GM10266 (cell line): ENCODE results near the gene CCM2.

Source experiments
- DNase-seq: peaks from one replicate; pipeline ENCODE4 v3.0.0; 2012; ENCODE audit errors: extremely low spot score
- CTCF ChIP-seq: IDR thresholded peaks from 2 replicates; pipeline ENCODE4 v1.5.1; 2012; ENCODE audit warnings: mild to moderate bottlenecking, low read depth; ENCODE audit not compliant: control insufficient read depth, insufficient read depth; ENCODE audit errors: missing control alignments

Gene CCM2

GRCh38 chr7:44969701-44970522, 30.1 kb upstream of the CCM2 start:
- no peak for DNase-seq
- no peak for TF ChIP-seq CTCF

GRCh38 chr7:44970523-44971051, 29.4 kb upstream of the CCM2 start:
- no peak for TF ChIP-seq CTCF
- no peak for DNase-seq

- TF ChIP-seq CTCF = no peak
- DNase-seq = no peak
These were observed 28.7 kb upstream of the CCM2 start for GRCh38 chr7:44971188-44971901.

- TF ChIP-seq CTCF = no peak
- no peak for DNase-seq
These were observed 28.0 kb upstream of the CCM2 start for GRCh38 chr7:44971902-44972441.

- no peak for DNase-seq
- no peak for TF ChIP-seq CTCF
These were observed 27.4 kb upstream of the CCM2 start for GRCh38 chr7:44972562-44972961.

- DNase-seq = no peak
- TF ChIP-seq CTCF = peak; percentile 43
These were observed 26.2 kb upstream of the CCM2 start for GRCh38 chr7:44973610-44974401.
